NCI-H345 (cell line): ENCODE measurements around the gene NRAP.

ENCODE experiments used
- DNase-seq: peaks from one replicate; lab custom pipeline; 2025; lab: John Stamatoyannopoulos, UW

The NRAP gene

DNA sequence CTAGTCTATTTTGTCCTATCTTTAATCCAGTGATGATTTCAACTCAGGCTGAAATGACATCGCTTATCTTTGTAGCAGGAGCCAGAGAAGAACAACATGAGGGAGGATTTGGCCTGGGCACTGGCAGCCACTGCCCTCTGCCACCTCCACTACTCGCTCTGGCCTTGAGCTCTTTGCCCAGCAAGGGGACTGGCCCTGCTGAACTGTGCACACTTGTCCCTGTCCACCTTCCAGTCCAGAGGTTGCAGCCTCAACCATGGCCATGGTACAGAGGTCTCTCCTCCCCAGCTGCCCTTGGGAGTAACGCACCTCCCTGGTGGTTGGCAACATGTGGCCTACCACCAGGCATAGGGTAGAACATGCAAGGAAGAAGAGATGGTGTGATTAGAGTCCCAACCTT is 102.6 kb downstream of the NRAP start:
- DNase-seq = no peak

DNA sequence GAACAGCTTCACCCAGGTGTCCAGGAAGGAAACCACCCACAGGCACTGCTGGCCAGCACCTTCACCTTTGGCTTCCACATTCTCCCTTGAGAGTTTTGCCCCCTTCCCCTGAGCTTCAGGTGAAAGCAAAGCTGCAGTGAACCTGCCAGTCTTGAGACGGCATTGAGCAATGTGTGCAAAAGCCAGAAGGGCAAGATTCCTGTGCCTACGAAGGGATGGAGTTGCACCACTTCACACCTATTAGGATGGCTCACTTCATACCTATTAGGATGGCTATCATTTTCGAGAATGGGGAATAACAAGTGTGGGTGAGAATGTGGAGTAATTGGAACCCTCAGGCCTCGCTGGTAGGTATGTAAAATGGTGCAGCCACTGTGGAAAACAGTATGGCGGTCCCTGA is 103.8 kb downstream of the NRAP start:
- DNase-seq = no peak

DNA sequence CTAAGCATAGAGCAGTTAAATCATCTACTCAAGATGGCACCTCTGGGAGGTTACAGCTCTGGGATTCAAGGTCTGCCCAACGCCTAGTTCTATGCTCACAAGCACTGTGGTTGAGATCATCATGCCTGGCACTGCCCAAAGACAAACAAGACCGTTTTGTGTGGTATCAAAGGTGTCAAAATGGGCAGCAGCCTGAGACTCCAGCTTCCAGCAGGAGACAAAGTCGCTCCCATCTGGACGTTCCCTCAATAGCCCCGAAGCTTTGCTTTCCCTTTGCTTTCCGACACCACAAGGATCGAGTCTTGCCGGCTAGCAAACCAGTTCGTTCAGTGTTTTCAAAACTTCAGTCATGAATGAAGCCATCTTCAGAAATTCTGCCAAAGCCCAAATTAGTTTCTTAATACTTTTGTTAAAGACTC is 105.9 kb downstream of the NRAP start:
- DNase-seq = no peak

DNA sequence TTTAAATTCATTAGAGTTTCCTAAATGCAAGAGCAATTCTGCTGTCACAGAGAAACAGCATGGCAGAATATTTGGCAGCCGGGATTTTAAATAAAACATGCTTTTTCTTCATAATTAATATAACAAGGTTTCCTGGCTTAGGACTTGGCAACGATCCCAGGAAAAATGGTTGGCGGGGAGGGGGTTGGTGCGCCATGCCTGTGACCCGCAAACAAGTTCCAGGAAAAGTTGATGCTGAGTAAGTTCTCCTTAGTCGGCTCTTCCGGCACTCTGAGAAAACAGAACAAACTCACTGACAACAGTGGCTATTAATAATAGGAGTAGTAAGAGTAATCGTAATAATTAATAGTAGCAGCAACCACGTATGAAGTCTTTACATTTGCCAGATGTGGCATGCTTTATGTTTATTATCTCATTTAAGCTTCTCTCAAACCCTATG is 106.4 kb downstream of the NRAP start:
- DNase-seq = no peak

DNA sequence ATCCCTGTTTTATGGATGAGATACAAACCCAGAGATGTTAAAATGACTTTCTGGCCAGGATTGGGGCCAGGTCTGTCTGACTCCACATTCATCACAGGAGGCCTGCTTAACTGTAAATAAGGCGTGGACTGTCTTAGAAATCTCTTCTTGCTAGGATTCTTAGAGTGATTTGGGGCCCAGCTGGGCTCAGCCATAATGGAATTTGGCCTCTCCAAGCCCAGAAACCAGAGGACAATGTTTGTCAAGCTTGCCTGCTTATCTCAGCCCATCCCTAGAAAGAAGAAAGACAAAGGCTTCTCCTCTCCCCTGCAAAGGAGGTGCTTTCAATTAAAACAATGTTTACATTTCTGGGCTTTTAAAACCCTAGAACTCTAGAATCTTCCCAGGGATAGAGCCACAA is 108.1 kb downstream of the NRAP start:
- no peak for DNase-seq

DNA sequence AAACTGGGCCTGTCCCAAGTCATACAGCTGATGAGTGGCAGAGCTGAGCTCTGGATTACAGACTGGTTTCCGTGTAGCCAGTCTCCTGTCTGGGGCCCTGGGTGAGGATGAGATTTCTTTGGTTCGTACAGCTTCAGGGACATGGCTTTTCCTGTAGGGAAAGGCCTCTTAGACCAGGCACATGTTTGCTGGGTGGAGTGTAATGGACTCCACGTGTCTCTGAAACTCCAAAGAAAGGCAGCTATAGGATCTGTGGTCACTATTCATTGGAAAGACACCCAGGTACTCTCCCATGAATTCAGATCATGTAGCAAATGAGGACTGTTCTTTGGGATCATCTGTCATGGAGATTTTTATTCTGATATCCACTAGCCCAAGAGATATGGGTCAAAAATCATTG is 108.6 kb downstream of the NRAP start:
- DNase-seq = no peak

DNA sequence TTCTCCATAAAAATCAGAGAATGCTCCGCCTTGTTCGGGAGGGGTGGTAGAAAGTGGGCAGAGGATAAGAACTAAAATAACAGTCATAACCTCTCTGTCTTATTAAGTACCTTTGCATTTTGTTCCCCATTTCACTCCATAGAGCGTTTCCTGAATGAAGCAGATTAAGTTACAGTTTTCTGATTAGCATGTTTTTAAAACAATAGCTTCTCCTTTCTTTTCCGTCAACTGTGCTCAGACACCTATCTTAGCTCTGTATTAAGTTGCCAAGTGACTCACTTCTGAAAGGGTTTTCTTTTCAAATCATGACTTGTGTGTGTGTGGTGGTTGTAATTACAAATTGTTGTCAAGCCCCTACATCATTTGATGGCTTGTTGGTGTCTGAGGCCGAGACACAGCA is 109.6 kb downstream of the NRAP start:
- no peak for DNase-seq

DNA sequence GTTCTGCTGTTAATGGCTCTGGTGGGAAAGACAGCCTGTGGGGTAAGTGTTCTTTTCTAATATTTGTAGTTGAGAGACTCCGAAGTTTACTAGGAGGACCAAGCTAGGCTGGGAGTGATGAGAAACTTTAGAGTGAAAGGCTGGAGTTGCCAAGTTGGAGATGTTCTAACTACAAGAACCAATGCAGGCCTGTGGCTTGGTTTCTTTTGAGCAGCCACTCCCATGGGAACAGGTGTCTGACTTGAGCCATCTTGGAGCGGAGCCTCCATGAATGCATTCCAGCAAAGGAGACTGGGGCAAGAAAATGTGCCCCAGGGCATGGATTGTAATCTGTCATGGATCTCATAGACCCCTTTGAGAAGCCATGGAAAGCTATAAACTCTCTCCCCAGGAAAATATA is 110.7 kb downstream of the NRAP start:
- DNase-seq = no peak

DNA sequence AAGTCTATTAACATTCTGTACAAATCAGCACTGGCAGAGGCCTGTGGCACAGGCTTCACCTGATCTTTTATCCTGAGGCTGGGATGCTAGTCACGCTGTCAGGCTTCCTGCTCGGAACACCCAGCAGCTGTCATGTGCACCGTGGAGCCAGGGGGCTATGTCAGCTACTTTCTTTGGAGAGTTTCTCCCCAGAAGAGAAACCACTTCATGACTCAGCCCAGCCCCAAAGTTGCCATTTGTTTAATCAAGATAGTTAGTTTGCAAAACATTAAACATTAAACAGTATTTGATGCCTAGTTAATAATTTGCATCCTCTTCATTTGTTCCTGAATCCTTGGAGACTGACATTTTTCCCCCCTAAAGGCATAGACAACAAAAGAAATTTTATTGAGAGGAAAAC is 111.1 kb downstream of the NRAP start, which contains the start of gene HABP2:
HABP2 (plus strand) TSS at position 353 of the 400 bp plus-strand sequence. CDS start 69 bp downstream, outside the sequence.
- DNase-seq = no peak

DNA sequence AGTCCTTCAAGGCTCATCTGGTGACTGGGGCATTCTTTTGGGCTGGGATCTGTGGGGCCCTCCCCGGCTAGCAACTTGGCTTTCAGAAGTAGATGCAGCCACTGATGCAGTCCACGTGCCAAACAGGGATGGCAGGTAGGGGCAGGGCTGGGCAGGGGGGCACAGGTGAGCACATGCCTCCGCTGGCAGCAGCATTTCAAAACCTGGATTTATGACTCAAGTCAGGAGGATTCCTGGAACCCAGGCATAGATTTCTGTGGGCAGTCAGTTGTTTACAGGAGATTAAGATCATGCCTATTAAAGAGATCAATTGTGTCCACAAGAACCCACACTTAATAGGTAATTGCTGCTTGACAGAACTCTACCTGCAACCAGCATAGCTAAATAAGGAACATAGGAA is 111.8 kb downstream of the NRAP start:
- DNase-seq = no peak

DNA sequence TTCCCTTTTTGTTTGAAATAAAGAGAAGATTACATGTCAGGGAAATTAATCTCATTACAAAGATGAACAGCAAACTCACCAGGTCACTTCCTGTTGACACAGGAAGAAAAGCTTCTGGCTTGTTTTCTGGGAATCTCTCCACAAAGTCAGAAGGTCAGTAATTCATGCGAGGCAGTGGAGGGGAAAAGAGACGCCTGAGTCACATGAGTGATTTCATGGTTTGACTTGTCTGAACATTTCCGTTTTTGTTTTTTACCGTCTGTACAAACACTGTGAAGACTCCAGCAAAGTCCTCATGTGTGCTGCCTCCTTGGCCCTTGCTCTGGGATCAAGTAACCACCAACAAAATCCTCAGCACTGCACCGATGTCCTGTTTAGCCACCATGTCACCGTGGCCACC is 113.5 kb downstream of the NRAP start:
- DNase-seq = no peak

DNA sequence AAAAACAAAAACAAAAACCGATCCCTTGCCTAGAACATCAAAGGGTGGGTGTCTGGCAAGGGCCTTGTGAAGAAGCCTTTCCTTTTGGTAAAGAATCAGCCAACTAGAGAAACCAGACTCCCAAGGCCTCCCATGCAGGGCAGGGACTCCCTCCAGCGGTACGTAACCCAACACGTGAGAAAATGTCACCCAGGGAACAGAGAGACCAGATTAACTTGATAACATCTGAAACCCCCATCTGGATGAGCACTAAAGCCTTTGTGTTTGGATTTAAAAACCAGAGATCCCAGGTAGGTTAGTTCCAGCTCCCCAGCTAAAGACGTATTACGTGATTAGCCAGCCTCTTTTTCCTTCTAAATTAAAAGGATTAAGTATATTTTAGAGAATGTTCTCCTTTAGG is 114.0 kb downstream of the NRAP start:
- no peak for DNase-seq

DNA sequence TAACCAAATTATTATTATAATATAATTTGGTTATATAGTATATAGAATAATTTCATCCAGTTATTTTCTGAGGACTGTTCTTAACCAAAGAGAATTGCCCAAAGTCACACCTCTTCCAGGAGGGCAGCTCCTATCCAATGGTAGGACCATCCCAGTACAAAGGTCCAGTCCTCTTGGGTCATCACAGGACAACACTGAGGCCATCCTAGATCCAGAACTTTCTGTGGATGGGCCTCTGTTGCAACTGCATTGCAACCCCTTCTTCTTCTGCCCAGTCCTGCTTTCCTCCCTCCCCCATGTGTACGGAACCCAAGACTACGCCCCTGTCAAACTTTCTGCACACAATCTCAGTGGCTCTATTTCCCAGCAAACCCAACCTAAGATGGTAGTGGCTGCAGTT is 116.4 kb downstream of the NRAP start:
- DNase-seq = no peak

DNA sequence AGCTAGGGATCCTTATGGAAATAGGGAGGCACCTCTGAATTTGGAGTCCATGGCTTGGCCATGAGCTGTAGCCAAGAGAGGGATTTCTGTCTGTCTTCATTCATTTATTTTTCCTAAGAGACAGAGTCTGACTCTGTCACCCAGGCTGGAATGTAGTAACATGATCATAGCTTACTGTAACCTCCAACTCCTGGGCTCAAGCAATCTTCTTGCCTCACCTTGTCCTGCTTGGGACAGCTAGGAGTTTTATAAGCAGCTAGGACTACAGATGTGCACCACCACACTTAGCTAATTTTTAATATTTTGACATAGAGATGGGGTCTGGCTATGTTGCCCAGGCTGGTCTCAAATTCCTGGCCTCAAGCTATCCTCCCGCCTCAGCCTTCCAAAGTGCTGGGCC is 119.4 kb downstream of the NRAP start:
- DNase-seq = no peak

DNA sequence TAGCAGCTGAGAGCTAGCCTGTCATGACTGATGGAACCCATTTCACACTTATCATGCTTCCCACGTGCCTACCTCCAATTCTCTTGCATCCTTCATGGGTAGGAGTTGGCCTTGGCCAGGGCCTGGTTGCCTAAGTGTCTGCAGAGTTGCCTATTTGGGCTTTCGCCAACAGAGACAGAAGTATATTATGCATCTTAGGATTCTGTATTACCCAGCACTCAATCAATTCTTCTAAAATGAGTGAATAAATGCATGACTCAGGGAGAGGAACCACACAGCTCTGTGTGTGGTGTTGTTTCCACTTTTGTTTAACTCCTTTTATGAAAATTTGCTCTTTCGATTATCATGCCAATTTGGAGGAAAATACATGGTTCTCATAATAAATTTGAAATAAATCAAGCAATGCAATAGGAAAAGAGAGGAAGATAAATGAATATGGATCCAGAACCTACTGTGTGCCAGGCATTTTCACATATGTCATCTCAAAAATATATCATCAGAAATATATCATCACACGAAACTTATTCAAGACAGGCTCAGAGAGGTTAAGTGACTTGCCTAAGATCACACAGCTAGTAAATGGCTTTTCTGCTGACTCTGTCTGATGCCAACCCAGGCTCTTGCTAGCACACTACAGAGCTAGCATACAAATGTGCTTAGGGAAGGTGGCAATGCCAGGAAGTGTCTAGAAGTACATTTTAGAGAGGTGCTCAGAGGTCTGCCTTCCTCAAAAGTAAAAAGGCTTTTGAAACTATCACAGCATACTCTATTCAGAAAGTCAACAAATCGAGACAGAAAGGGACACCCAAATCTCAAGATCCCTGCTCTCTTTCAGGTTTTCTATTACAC is 120.5 kb downstream of the NRAP start:
- DNase-seq = no peak

DNA sequence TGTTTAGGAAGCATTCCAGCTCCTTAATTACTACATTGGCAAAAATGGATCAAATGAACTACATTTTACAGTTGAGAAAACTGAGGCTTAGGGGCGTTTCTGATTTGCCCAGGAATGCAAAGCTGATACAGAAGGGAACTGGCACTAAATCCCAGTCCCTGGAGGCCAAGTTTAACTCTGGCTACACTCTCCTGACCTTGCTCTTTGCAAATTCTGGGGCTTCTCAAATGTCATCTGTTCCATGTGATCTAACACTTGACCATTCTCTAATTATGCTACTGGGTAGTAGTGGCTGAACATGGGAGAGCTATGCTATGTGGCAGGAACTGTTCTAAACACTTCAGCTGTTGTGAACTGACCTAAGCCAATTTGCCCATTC is 122.3 kb downstream of the NRAP start:
- DNase-seq = no peak

DNA sequence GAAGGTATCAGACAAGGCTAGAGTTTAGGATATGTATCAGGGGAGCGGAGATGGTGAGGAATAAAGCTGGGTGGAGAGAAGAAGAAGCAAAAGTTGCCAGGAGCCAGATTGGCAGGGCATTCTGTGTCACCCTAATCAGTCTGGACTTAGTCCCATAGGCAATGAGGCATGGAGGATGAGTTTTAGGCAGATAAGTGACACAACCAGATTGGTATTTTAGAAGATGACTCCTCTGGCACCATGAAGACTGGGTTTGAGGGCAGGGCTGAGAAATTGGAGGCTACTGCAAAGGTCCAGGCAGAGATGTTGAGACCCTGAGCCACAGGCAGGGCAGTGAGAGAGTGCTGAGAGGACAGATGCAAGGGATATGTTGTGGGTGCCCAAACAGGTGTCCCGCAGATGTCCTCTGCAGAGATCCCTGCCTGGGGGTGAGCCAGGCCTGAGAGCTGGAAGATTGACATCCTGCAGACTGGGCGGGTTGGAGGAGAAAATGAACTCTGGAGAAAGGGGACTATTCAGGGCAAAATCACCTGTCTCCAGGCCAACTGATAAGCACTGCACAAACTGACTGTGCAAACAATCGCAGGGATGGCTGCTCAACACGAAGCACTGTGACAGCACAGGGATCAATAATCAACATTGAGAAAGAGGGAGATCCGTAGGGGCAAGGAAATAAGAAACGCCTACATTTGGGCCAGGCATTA is 122.8 kb downstream of the NRAP start:
- no peak for DNase-seq

DNA sequence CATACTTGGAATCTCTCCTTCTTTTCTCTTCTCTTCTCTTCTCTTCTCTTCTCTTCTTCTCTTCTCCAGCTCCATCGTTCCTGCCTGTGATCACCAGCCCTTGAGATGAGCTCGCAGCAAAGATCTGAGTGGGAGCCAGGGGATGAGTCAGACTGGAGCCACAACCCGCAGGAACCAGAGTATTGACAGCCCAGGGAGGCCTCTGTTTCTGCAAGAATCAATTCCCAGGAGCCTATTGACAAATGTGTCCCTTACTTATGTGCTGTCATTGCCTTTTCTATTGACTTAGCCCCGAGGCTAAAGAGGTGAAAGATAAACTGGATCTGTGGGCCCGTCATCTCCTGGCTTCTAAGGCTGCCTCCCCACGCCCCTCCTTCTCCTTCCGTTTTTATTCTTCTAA is 124.1 kb downstream of the NRAP start:
- no peak for DNase-seq
